H9 (cell line): Measurements from ENCODE around the gene DHX35. TPM values are rescaled to one million over a fixed set of nuclear protein-coding genes. Genes with fewer than 3 reads are reported as not detected.

Experiments
- DNase-seq: peaks from one replicate; pipeline ENCODE4 v3.0.0-alpha.2; 2017
- H2AFZ ChIP-seq: one replicate; pipeline ENCODE4 v1.6.1; 2013; ENCODE audit warnings: mild to moderate bottlenecking, low read length, control low read depth, moderate library complexity
- H2AK5ac ChIP-seq: 2 replicates; pipeline ENCODE4 v1.6.1; 2013; ENCODE audit warnings: low read length, control low read depth, mixed read lengths; ENCODE audit not compliant: insufficient read length
- H2BK120ac ChIP-seq: one replicate; pipeline ENCODE4 v1.6.1; 2013; ENCODE audit warnings: low read depth, mild to moderate bottlenecking, low read length, control low read depth, inconsistent platforms; ENCODE audit not compliant: poor library complexity, severe bottlenecking
- H2BK12ac ChIP-seq: 2 replicates; pipeline ENCODE4 v1.6.1; 2013; ENCODE audit warnings: low read length, control low read depth, mixed read lengths, low read depth; ENCODE audit not compliant: insufficient read length
- H2BK15ac ChIP-seq: 2 replicates; pipeline ENCODE4 v1.6.1; 2013; ENCODE audit warnings: low read depth, low read length, control low read depth
- H2BK20ac ChIP-seq: one replicate; pipeline ENCODE4 v1.6.1; 2013; ENCODE audit warnings: low read depth, mild to moderate bottlenecking, low read length, control low read depth, inconsistent platforms; ENCODE audit not compliant: poor library complexity, severe bottlenecking
- H2BK5ac ChIP-seq: 2 replicates; pipeline ENCODE4 v1.6.1; 2013; ENCODE audit warnings: low read length, control low read depth, mixed read lengths; ENCODE audit not compliant: insufficient read length
- H3K14ac ChIP-seq: 2 replicates; pipeline ENCODE4 v1.6.1; 2013; ENCODE audit warnings: low read length, control low read depth; ENCODE audit not compliant: insufficient read depth
- H3K18ac ChIP-seq: 2 replicates; pipeline ENCODE4 v1.6.1; 2013; ENCODE audit warnings: low read depth, mild to moderate bottlenecking, mixed read lengths, low read length, control low read depth; ENCODE audit not compliant: insufficient read length
- H3K23ac ChIP-seq: 2 replicates; pipeline ENCODE4 v1.6.1; 2013; ENCODE audit warnings: low read length, control low read depth, mixed read lengths, low read depth; ENCODE audit not compliant: insufficient read length
- H3K23me2 ChIP-seq: 2 replicates; pipeline ENCODE4 v1.6.1; 2013; ENCODE audit warnings: low read depth, mild to moderate bottlenecking, mixed read lengths, low read length, control low read depth; ENCODE audit not compliant: insufficient read length, poor library complexity, severe bottlenecking
- H3K27ac ChIP-seq: 2 replicates; pipeline ENCODE4 v1.5.1; 2013; ENCODE audit warnings: low read length, control low read depth, mixed read lengths, low read depth; ENCODE audit not compliant: insufficient read length
- H3K27me3 ChIP-seq: 2 replicates; pipeline ENCODE4 v1.6.1; 2013; ENCODE audit warnings: low read length, control low read depth, inconsistent platforms; ENCODE audit not compliant: insufficient read depth
- H3K4ac ChIP-seq: 2 replicates; pipeline ENCODE4 v1.6.1; 2013; ENCODE audit warnings: low read depth, mild to moderate bottlenecking, control low read depth, inconsistent platforms, low read length, moderate library complexity
- H3K4me1 ChIP-seq: 2 replicates; pipeline ENCODE4 v1.6.1; 2013; ENCODE audit warnings: low read length, control low read depth, inconsistent platforms; ENCODE audit not compliant: insufficient read depth
- H3K4me2 ChIP-seq: 2 replicates; pipeline ENCODE4 v1.6.1; 2013; ENCODE audit warnings: low read length, control low read depth, mixed read lengths; ENCODE audit not compliant: insufficient read length, insufficient read depth
- H3K56ac ChIP-seq: 2 replicates; pipeline ENCODE4 v1.6.1; 2013; ENCODE audit warnings: low read depth, mild to moderate bottlenecking, mixed read lengths, low read length, control low read depth; ENCODE audit not compliant: insufficient read length
- H3K79me1 ChIP-seq: 2 replicates; pipeline ENCODE4 v1.6.1; 2013; ENCODE audit warnings: low read depth, mild to moderate bottlenecking, moderate library complexity, low read length, control low read depth, inconsistent platforms; ENCODE audit not compliant: insufficient read depth, poor library complexity, severe bottlenecking
- H3K79me2 ChIP-seq: 2 replicates; pipeline ENCODE4 v1.6.1; 2013; ENCODE audit warnings: low read length, control low read depth, inconsistent platforms; ENCODE audit not compliant: insufficient read depth
- H3K9ac ChIP-seq: 2 replicates; pipeline ENCODE4 v1.6.1; 2013; ENCODE audit warnings: low read length, control low read depth, mixed read lengths; ENCODE audit not compliant: insufficient read length; ENCODE audit errors: extremely low read depth
- H3K9me3 ChIP-seq: one replicate; pipeline ENCODE4 v1.6.1; 2013; ENCODE audit warnings: low read depth, low read length, inconsistent platforms; ENCODE audit not compliant: control insufficient read depth
- H3T11ph ChIP-seq: one replicate; pipeline ENCODE4 v1.6.1; 2013; ENCODE audit warnings: mild to moderate bottlenecking, low read length, control low read depth, inconsistent platforms
- H4K20me1 ChIP-seq: one replicate; pipeline ENCODE4 v1.6.1; 2013; ENCODE audit not compliant: control insufficient read depth, insufficient read length, insufficient read depth
- H4K5ac ChIP-seq: 2 replicates; pipeline ENCODE4 v1.6.1; 2013; ENCODE audit warnings: low read depth, mild to moderate bottlenecking, mixed read lengths, low read length, control low read depth; ENCODE audit not compliant: insufficient read length
- H4K8ac ChIP-seq: replicated peaks from 2 replicates; pipeline ENCODE4 v1.6.1; 2013; ENCODE audit warnings: low read length, control low read depth, mixed read lengths, low read depth; ENCODE audit not compliant: insufficient read length
- H4K91ac ChIP-seq: 2 replicates; pipeline ENCODE4 v1.6.1; 2013; ENCODE audit warnings: low read depth, mild to moderate bottlenecking, moderate library complexity, mixed read lengths, low read length, control low read depth; ENCODE audit not compliant: insufficient read length
- H3K27ac Mint-ChIP-seq, 3 experiments: 2 replicates in 2 of 3; 3 replicates in 1 of 3; pipeline ENCODE4 v1.8.0; 2020 to 2021; ENCODE audit warnings: mixed read lengths in 3 of 3, mild to moderate bottlenecking in 1 of 3, moderate library complexity in 1 of 3
- H3K27me3 Mint-ChIP-seq: 2 replicates; pipeline ENCODE4 v1.8.0; 2021; ENCODE audit warnings: low read depth, mild to moderate bottlenecking, moderate library complexity, mixed read lengths
- H3K36me3 Mint-ChIP-seq, 3 experiments: 2 replicates in 2 of 3; 3 replicates in 1 of 3; pipeline ENCODE4 v1.8.0; 2020 to 2021; ENCODE audit warnings: low read depth in 3 of 3, mixed read lengths in 3 of 3; ENCODE audit not compliant: insufficient read depth in 1 of 3
- H3K4me1 Mint-ChIP-seq, 2 experiments: 2 replicates each; pipeline ENCODE4 v1.8.0; 2020; ENCODE audit warnings: mixed read lengths in 2 of 2
- H3K4me3 Mint-ChIP-seq, 2 experiments: 2 replicates in 1 of 2; 3 replicates in 1 of 2; pipeline ENCODE4 v1.8.0; 2020 to 2021; ENCODE audit warnings: mild to moderate bottlenecking in 2 of 2, mixed read lengths in 2 of 2, moderate library complexity in 1 of 2
- H3K9me3 Mint-ChIP-seq, 2 experiments: 2 replicates in 1 of 2; 3 replicates in 1 of 2; pipeline ENCODE4 v1.8.0; 2020; ENCODE audit warnings: mild to moderate bottlenecking in 2 of 2, mixed read lengths in 2 of 2, moderate library complexity in 1 of 2
- WGBS: extraction: QIAGEN DNeasy Blood & Tissue Kit; methylation state at CpG from one replicate; pipeline ENCODE4 v1.1.7; 2013; ENCODE audit warnings: missing lambda C conversion rate, low lambda C conversion rate, mixed read lengths; ENCODE audit not compliant: insufficient read length; ENCODE audit errors: extremely low coverage; 5-methylcytosine and 5-hydroxymethylcytosine counted together
- total RNA-seq: library from RNA; stranded (reverse); gene quantifications from 2 replicates; pipeline ENCODE4 v1.2.1, GENCODE V29; 2021
- TF ChIP-seq, protein P1 (sequence below): fragments of 200-600 bp; sonication (generic); conservative IDR thresholded peaks from 3 replicates; pipeline ENCODE4 v1.8.0; 2021; ENCODE audit warnings: antibody characterized with exemption, mild to moderate bottlenecking

Gene DHX35
- total RNA-seq, 1 experiment from 2014 or later: 14.4 TPM

DNA sequence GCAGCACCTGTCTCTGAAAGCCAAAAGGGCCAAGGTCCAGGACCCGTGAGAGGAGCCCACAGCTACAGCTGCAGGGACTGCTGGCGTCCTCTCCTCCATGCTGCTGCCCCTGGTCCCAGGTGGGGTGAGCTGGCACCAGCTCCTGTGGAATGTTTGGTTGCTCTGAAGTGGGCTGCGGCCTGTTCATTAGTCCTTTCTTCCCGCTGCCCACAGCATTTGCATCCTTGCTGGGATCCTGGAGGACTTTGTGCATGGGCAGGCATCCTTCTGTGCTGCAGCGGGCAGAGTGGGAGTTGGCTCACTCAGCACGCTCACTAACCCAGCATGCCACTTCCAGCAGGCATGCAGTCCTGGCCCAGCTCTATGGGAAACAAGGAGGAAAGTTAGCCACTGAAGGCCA lies 76.4 kb downstream of the DHX35 start:
- Histone ChIP-seq H3K27ac (no peak overlapping the region), H3K4ac (no peak overlapping the region), H2BK5ac (no peak overlapping the region), H2AK5ac (no peak overlapping the region), H4K5ac (no peak overlapping the region), H3K27me3 (no peaks in the 10 kb centered on the region), H2AFZ (no peak overlapping the region), H4K91ac (no peak overlapping the region), H2BK15ac (no peak overlapping the region), H2BK120ac (no peak overlapping the region), H3K79me2 (no peaks in the 10 kb centered on the region), H4K20me1 (no peaks in the 10 kb centered on the region), H2BK20ac (no peak overlapping the region), H3K18ac (no peak overlapping the region), H3K9ac (no peak overlapping the region), H3K23me2 (no peaks in the 10 kb centered on the region), H4K8ac (no peak overlapping the region), H3T11ph (no peak overlapping the region), H3K9me3 (no peaks in the 10 kb centered on the region), H3K14ac (no peak overlapping the region), H2BK12ac (no peak overlapping the region), H3K56ac (no peak overlapping the region), H3K4me1 (no peaks in the 10 kb centered on the region), H3K23ac (no peak overlapping the region), H3K4me2 (no peak overlapping the region), H3K79me1 (no peaks in the 10 kb centered on the region)
- Mint-ChIP-seq H3K36me3 (peaks cover 24 to 70% (median 42%) of the 10 kb centered on the region in 3 experiments; a peak in 6 of 7 replicates), H3K27ac (no peak overlapping the region; a peak in 1 of 7 replicates), H3K4me1 (no peaks in the 10 kb centered on the region), H3K9me3 (no peaks in the 10 kb centered on the region), H3K4me3 (no peak overlapping the region), H3K27me3 (no peaks in the 10 kb centered on the region)
- DNase-seq: no peak
- WGBS: no CpG with 5 or more reads among the region's 6 CpGs
- TF ChIP-seq, protein P1, sequence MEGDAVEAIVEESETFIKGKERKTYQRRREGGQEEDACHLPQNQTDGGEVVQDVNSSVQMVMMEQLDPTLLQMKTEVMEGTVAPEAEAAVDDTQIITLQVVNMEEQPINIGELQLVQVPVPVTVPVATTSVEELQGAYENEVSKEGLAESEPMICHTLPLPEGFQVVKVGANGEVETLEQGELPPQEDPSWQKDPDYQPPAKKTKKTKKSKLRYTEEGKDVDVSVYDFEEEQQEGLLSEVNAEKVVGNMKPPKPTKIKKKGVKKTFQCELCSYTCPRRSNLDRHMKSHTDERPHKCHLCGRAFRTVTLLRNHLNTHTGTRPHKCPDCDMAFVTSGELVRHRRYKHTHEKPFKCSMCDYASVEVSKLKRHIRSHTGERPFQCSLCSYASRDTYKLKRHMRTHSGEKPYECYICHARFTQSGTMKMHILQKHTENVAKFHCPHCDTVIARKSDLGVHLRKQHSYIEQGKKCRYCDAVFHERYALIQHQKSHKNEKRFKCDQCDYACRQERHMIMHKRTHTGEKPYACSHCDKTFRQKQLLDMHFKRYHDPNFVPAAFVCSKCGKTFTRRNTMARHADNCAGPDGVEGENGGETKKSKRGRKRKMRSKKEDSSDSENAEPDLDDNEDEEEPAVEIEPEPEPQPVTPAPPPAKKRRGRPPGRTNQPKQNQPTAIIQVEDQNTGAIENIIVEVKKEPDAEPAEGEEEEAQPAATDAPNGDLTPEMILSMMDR: no peak
